Activated CD8-positive, alpha-beta T cell treated with anti-CD3 and anti-CD28 coated beads for 36 hours (primary cell): ENCODE measurements around the gene MAU2. TPM values are rescaled to one million over a fixed set of nuclear protein-coding genes. Genes with fewer than 3 reads are reported as not detected.

Experiments used
- ATAC-seq: fragments of 200-7000 bp; cut with Tn5 transposase; one replicate; pipeline ENCODE4 v1.10.0; 2021; ENCODE audit warnings: mild to moderate bottlenecking, moderate library complexity
- CTCF ChIA-PET: fragments of 350-600 bp; sonication (Branson Sonifier 250); formaldehyde crosslinking; loops from one replicate; lab custom pipeline; 2021; ENCODE audit warnings: antibody characterized with exemption; lab: Charles Lee
- POLR2A ChIA-PET: fragments of 350-600 bp; sonication (Branson Sonifier 250); formaldehyde crosslinking; loops from one replicate; lab custom pipeline; 2021; ENCODE audit warnings: antibody characterized with exemption; lab: Charles Lee
- DNase-seq: peaks from one replicate; pipeline ENCODE4 v3.0.0-alpha.2; 2020
- H3K27ac Mint-ChIP-seq: one replicate; pipeline ENCODE4 v1.8.0; 2021; ENCODE audit warnings: mild to moderate bottlenecking, mixed read lengths
- H3K27me3 Mint-ChIP-seq: one replicate; pipeline ENCODE4 v1.8.0; 2021; ENCODE audit warnings: mixed read lengths
- H3K36me3 Mint-ChIP-seq: one replicate; pipeline ENCODE4 v1.8.0; 2021; ENCODE audit warnings: low read depth, mixed read lengths
- H3K4me1 Mint-ChIP-seq: one replicate; pipeline ENCODE4 v1.8.0; 2021; ENCODE audit warnings: low read depth, mixed read lengths
- H3K4me3 Mint-ChIP-seq: one replicate; pipeline ENCODE4 v1.8.0; 2021; ENCODE audit warnings: mild to moderate bottlenecking, moderate library complexity, mixed read lengths
- H3K9me3 Mint-ChIP-seq: one replicate; pipeline ENCODE4 v1.8.0; 2021; ENCODE audit warnings: mixed read lengths
- CTCF ChIP-seq: fragments of 200-600 bp; IDR thresholded peaks from one replicate; pipeline ENCODE4 v1.8.0; 2022; ENCODE audit warnings: antibody characterized with exemption, mild to moderate bottlenecking
- intact Hi-C: fragments of 100-400 bp; cut with micrococcal nuclease; formaldehyde crosslinking; loops from one replicate; pipeline ENCODE4 v1.10.0; 2022
- total RNA-seq, 2 experiments: library from RNA; stranded (reverse); gene quantifications; one replicate each; pipeline ENCODE4 v1.2.3, GENCODE V29; 2021

The MAU2 gene
- total RNA-seq, 2 experiments from 2014 or later: 38.4 to 39.4 TPM

- no peak overlapping the region for H3K4me3 Mint-ChIP-seq
- H3K36me3 Mint-ChIP-seq: peaks cover 30% of the 10 kb centered on the region
- H3K27ac Mint-ChIP-seq: no peak overlapping the region
- H3K27me3 Mint-ChIP-seq: peaks cover 13% of the 10 kb centered on the region
- no peaks in the 10 kb centered on the region for H3K9me3 Mint-ChIP-seq
- DNase-seq: no peak
- ChIA-PET CTCF (no interaction called here), POLR2A (interaction anchor here (1.4 kb wide), 1 partner anchor 27 kb away, joined by 3 read pairs; no protein-coding TSS in a partner anchor)
- peaks cover 3% of the 10 kb centered on the region for H3K4me1 Mint-ChIP-seq
- intact Hi-C loops: no loop called here
- TF ChIP-seq CTCF: no peak
- no peak for ATAC-seq
Measured at GRCh38 chr19:19276386-19276785, 44.2 kb upstream of the MAU2 start.

- ChIA-PET CTCF (no interaction called here), POLR2A (interaction anchor here (1.4 kb wide), 1 partner anchor 28 kb away, joined by 3 read pairs; no protein-coding TSS in a partner anchor)
- peaks cover 13% of the 10 kb centered on the region for H3K27me3 Mint-ChIP-seq
- DNase-seq (no peak), ATAC-seq (no peak)
- intact Hi-C loops: no loop called here
- H3K4me1 Mint-ChIP-seq: peaks cover 3% of the 10 kb centered on the region
- no peak for TF ChIP-seq CTCF
- no peaks in the 10 kb centered on the region for H3K9me3 Mint-ChIP-seq
- no peak overlapping the region for H3K27ac Mint-ChIP-seq
- H3K4me3 Mint-ChIP-seq: no peak overlapping the region
- H3K36me3 Mint-ChIP-seq: peaks cover 32% of the 10 kb centered on the region
Measured at GRCh38 chr19:19276851-19277250, 43.8 kb upstream of the MAU2 start.

GRCh38 chr19:19278315-19278714, 42.3 kb upstream of the MAU2 start:
- ChIA-PET CTCF (no interaction called here), POLR2A (no interaction called here)
- Mint-ChIP-seq H3K27me3 (peaks cover 8% of the 10 kb centered on the region), H3K4me1 (peaks cover 2% of the 10 kb centered on the region), H3K9me3 (no peaks in the 10 kb centered on the region), H3K4me3 (no peak overlapping the region), H3K36me3 (peaks cover 35% of the 10 kb centered on the region), H3K27ac (no peak overlapping the region)
- intact Hi-C loops: no loop called here
- no peak for TF ChIP-seq CTCF
- ATAC-seq (no peak), DNase-seq (no peak)

GRCh38 chr19:19279062-19279612, 41.5 kb upstream of the MAU2 start:
- ChIA-PET POLR2A (no interaction called here), CTCF (no interaction called here)
- DNase-seq (no peak), ATAC-seq (no peak)
- Mint-ChIP-seq H3K36me3 (peaks cover 42% of the 10 kb centered on the region), H3K4me3 (no peak overlapping the region), H3K9me3 (no peaks in the 10 kb centered on the region), H3K27ac (no peak overlapping the region), H3K27me3 (no peaks in the 10 kb centered on the region), H3K4me1 (no peaks in the 10 kb centered on the region)
- no peak for TF ChIP-seq CTCF
- intact Hi-C loops: no loop called here

GRCh38 chr19:19279853-19280252, 40.8 kb upstream of the MAU2 start:
- ATAC-seq (no peak), DNase-seq (no peak)
- intact Hi-C loops: no loop called here
- Mint-ChIP-seq H3K27ac (no peak overlapping the region), H3K4me3 (no peak overlapping the region), H3K4me1 (no peaks in the 10 kb centered on the region), H3K9me3 (no peaks in the 10 kb centered on the region), H3K36me3 (peaks cover 47% of the 10 kb centered on the region), H3K27me3 (no peaks in the 10 kb centered on the region)
- ChIA-PET CTCF (interaction anchor here (1.1 kb wide), 1 partner anchor 13 kb away, joined by 3 read pairs; no protein-coding TSS in a partner anchor), POLR2A (no interaction called here)
- TF ChIP-seq CTCF: no peak
